Epithelial cell of alveolus of lung (primary cell): ENCODE results near the gene EXOC4. TPM values are rescaled to one million over a fixed set of nuclear protein-coding genes. Genes with fewer than 3 reads are reported as not detected.

Source experiments
- total RNA-seq: library from RNA; depleted of rRNA; stranded (reverse); fragments of >200 nt; gene quantifications from 2 replicates; pipeline ENCODE4 v1.2.1, GENCODE V29; 2015

The EXOC4 gene
- total RNA-seq: 39.3 and 50.3 TPM in 2 replicates

DNA sequence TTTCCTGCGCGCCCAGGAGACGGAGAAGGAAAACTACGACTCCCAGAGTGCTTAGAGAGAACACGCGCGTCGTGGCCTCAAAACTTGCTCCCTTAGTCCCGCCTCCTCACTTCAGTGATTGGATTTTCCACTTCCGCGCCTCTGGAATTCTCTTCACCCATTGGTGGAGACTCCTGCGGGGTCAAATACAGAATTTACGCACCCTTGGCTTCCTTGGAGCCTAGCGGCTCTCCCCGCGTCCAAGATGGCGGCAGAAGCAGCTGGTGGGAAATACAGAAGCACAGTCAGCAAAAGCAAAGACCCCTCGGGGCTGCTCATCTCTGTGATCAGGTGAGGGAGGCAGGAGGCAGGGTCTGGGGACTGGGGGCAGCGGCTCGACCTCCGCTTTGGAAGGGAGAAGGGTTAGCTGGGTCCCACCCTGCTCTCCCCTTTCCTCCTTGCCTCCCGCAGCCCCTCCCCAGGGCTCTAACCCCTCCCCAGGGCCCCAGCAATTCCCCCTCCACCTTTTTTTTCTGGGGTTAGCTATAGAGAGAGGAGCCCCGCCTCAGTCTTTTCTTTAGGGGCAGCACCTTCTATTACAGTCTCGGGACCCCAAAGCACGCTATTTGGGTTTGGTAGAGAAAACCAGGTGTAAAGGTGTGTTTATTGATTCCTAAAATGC lies at the start of gene EXOC4:
EXOC4 (plus strand) TSS at position 221 of the 661 bp plus-strand sequence.

Other genes with a start within 250 kb of the EXOC4 start
- gene CHCHD3, start 171.0 kb upstream of the EXOC4 start, total RNA-seq: 40.1 and 55.7 TPM in 2 replicates